Keratinocyte (primary cell): Measurements from ENCODE around the gene DCP1A. TPM values are rescaled to one million over a fixed set of nuclear protein-coding genes. Genes with fewer than 3 reads are reported as not detected.

Source experiments
- DNase-seq: peaks from one replicate; pipeline ENCODE4 v3.0.0-alpha.2; 2011; ENCODE audit warnings: low read depth, missing footprints, low spot score
- FAIRE-seq: peaks from 2 replicates; lab custom pipeline; 2011; peaks lifted over from hg19 to GRCh38; lab: Jason Lieb, UNC
- H2AFZ ChIP-seq: 2 replicates; pipeline ENCODE4 v1.6.0; 2012; ENCODE audit warnings: low read length, control low read depth, inconsistent platforms; ENCODE audit not compliant: control insufficient read depth
- H3K27ac ChIP-seq: 2 replicates; pipeline ENCODE4 v1.5.1; 2011; ENCODE audit warnings: low read length; ENCODE audit not compliant: control insufficient read depth, insufficient read depth
- H3K27me3 ChIP-seq: 3 replicates; pipeline ENCODE4 v1.6.0; 2011; ENCODE audit warnings: low read length; ENCODE audit not compliant: control insufficient read depth, insufficient read depth; ENCODE audit errors: extremely low read depth
- H3K36me3 ChIP-seq, 2 experiments: 2 replicates in 1 of 2; 3 replicates in 1 of 2; pipeline ENCODE4 v1.5.1; 2011; ENCODE audit warnings: low read length in 2 of 2, mild to moderate bottlenecking in 1 of 2; ENCODE audit not compliant: control insufficient read depth in 2 of 2, insufficient read depth in 2 of 2; ENCODE audit errors: extremely low read depth in 1 of 2
- H3K4me1 ChIP-seq: 3 replicates; pipeline ENCODE4 v1.5.1; 2011; ENCODE audit warnings: low read length; ENCODE audit not compliant: control insufficient read depth, insufficient read depth; ENCODE audit errors: extremely low read depth
- H3K4me2 ChIP-seq: 3 replicates; pipeline ENCODE4 v1.6.0; 2011; ENCODE audit warnings: low read depth, low read length; ENCODE audit not compliant: control insufficient read depth, insufficient read depth; ENCODE audit errors: extremely low read depth
- H3K4me3 ChIP-seq, 3 experiments: fragments of 200-600 bp in 1 of 3; sonication (generic) in 1 of 3; 2 replicates in 2 of 3; 3 replicates in 1 of 3; pipeline ENCODE4 v1.5.1; 2011 to 2016; ENCODE audit warnings: low read length in 3 of 3, mild to moderate bottlenecking in 3 of 3, control low read depth in 2 of 3, inconsistent platforms in 1 of 3, low read depth in 1 of 3, mixed read lengths in 1 of 3, mixed run types in 1 of 3, moderate library complexity in 1 of 3; ENCODE audit not compliant: control insufficient read depth in 2 of 3, insufficient read depth in 2 of 3; ENCODE audit errors: extremely low read depth in 1 of 3
- H3K79me2 ChIP-seq: 2 replicates; pipeline ENCODE4 v1.6.0; 2012; ENCODE audit warnings: low read length; ENCODE audit not compliant: control insufficient read depth, insufficient read depth
- H3K9ac ChIP-seq: 3 replicates; pipeline ENCODE4 v1.6.0; 2011; ENCODE audit warnings: low read length; ENCODE audit not compliant: control insufficient read depth, insufficient read depth; ENCODE audit errors: extremely low read depth
- H3K9me1 ChIP-seq: 3 replicates; pipeline ENCODE4 v1.6.0; 2011; ENCODE audit warnings: low read length; ENCODE audit not compliant: control insufficient read depth, insufficient read depth; ENCODE audit errors: extremely low read depth
- H3K9me3 ChIP-seq: 2 replicates; pipeline ENCODE4 v1.5.1; 2012; ENCODE audit warnings: low read depth, low read length; ENCODE audit not compliant: control insufficient read depth
- H4K20me1 ChIP-seq: 3 replicates; pipeline ENCODE4 v1.6.0; 2011; ENCODE audit warnings: low read length; ENCODE audit not compliant: control insufficient read depth, insufficient read depth; ENCODE audit errors: extremely low read depth
- CTCF ChIP-seq, 3 experiments: IDR thresholded peaks in 1 of 3; conservative IDR thresholded peaks in 1 of 3; optimal IDR thresholded peaks in 1 of 3; 2 replicates in 2 of 3; 3 replicates in 1 of 3; pipeline versions ENCODE3 to v1.5.1; 2011; ENCODE audit warnings: low read length in 3 of 3, mild to moderate bottlenecking in 3 of 3, moderate library complexity in 2 of 3, control low read depth in 1 of 3, inconsistent platforms in 1 of 3; ENCODE audit not compliant: insufficient read depth in 2 of 3; ENCODE audit errors: extremely low read depth in 1 of 3
- EZH2 ChIP-seq: IDR thresholded peaks from one replicate; pipeline ENCODE4 v1.6.1; 2012; ENCODE audit warnings: inconsistent platforms, mild to moderate bottlenecking, low read length, moderate library complexity
- dilution Hi-C: fragments of 300-500 bp; cut with MboI; formaldehyde crosslinking; loops from one replicate; pipeline ENCODE4 v1.7.0; 2020; ENCODE audit warnings: low sequenced_read_pairs; ENCODE audit not compliant: extremely low pct_ligation_motif_present
- polyA plus RNA-seq, 5 experiments: library from polyadenylated mRNA; depleted of rRNA in 3 of 5; stranded (reverse) in 3 of 5; stranded (forward) in 1 of 5; unstranded in 1 of 5; fragments of >200 nt; gene quantifications; 1 replicate in 1 of 5; 2 replicates in 3 of 5; 3 replicates in 1 of 5; pipeline versions ENCODE4 v1.2.1 to v1.2.3, GENCODE V29; 2011 to 2012; ENCODE audit warnings: missing spikeins in 2 of 5, low read depth in 1 of 5, low replicate concordance in 1 of 5

Gene DCP1A
- polyA plus RNA-seq, 1 donor (not counting 4 experiments of a cell fraction or from before 2014, with no cell fraction given), result 15.0 TPM

GRCh38 chr3:53274938-53275605, 72.3 kb downstream of the DCP1A start:
- no peak overlapping the region for H2AFZ ChIP-seq
- no peak for DNase-seq
- peaks cover 8% of the 10 kb centered on the region for H3K4me1 ChIP-seq
- no peaks in the 10 kb centered on the region for H4K20me1 ChIP-seq
- H3K79me2 ChIP-seq, result no peaks in the 10 kb centered on the region
- no peak overlapping the region for H3K27ac ChIP-seq
- H3K4me2 ChIP-seq, result no peak overlapping the region
- FAIRE-seq, result no peak
- H3K36me3 ChIP-seq, result no peaks in the 10 kb centered on the region
- no peaks in the 10 kb centered on the region for H3K9me1 ChIP-seq
- H3K27me3 ChIP-seq, result no peaks in the 10 kb centered on the region
- no peak for TF ChIP-seq EZH2
- TF ChIP-seq CTCF (optimal IDR thresholded peaks at IDR 0.05 in 1 of 3, IDR thresholded peaks at IDR 0.05 in 1 of 3, conservative IDR thresholded peaks at IDR 0.05 in 1 of 3; ENCODE audit: extremely low read depth in 1 of 3, insufficient read depth in 2 of 3, low read length in 3 of 3), result no peak
- H3K9ac ChIP-seq, result no peak overlapping the region
- dilution Hi-C loops, result no loop called here
- no peaks in the 10 kb centered on the region for H3K9me3 ChIP-seq
- no peak overlapping the region for H3K4me3 ChIP-seq

GRCh38 chr3:53273146-53273670, 74.1 kb downstream of the DCP1A start:
- no peak overlapping the region for H3K4me3 ChIP-seq
- H4K20me1 ChIP-seq, result no peaks in the 10 kb centered on the region
- dilution Hi-C loops, result no loop called here
- no peak overlapping the region for H2AFZ ChIP-seq
- H3K9me1 ChIP-seq, result no peaks in the 10 kb centered on the region
- H3K36me3 ChIP-seq, result no peaks in the 10 kb centered on the region
- no peak overlapping the region for H3K27ac ChIP-seq
- H3K9me3 ChIP-seq, result no peaks in the 10 kb centered on the region
- FAIRE-seq, result no peak
- no peaks in the 10 kb centered on the region for H3K27me3 ChIP-seq
- TF ChIP-seq CTCF (optimal IDR thresholded peaks at IDR 0.05 in 1 of 3, IDR thresholded peaks at IDR 0.05 in 1 of 3, conservative IDR thresholded peaks at IDR 0.05 in 1 of 3; ENCODE audit: extremely low read depth in 1 of 3, insufficient read depth in 2 of 3, low read length in 3 of 3) (no peak), EZH2 (no peak)
- peaks cover 21% of the 10 kb centered on the region for H3K4me1 ChIP-seq
- H3K9ac ChIP-seq, result no peak overlapping the region
- no peak overlapping the region for H3K4me2 ChIP-seq
- DNase-seq, result no peak
- no peaks in the 10 kb centered on the region for H3K79me2 ChIP-seq
